MM.1S (cell line): Measurements from ENCODE around the gene EEF2KMT.
"Not testable (repeated sequence)": the region's sequence is repeated elsewhere in the genome, so short reads cannot be mapped to it uniquely, and the experiment has no call there.

Source experiments
- CTCF ChIP-seq: fragments of 300-600 bp; sonication (generic); IDR thresholded peaks from 2 replicates; pipeline ENCODE4 v1.5.1; 2016; ENCODE audit warnings: antibody characterized with exemption, low read length, mixed read lengths
- EZH2 ChIP-seq: fragments of 300-600 bp; sonication (generic); optimal IDR thresholded peaks from 2 replicates; pipeline ENCODE3; 2017; ENCODE audit warnings: low read depth, mild to moderate bottlenecking, antibody characterized with exemption, low read length, mixed read lengths

GRCh38 chr16:5117300-5118087, 19.9 kb upstream of the EEF2KMT start:
- TF ChIP-seq CTCF, EZH2: not testable (repeated sequence)
